ENCODE results near the gene C1orf174.

DNA sequence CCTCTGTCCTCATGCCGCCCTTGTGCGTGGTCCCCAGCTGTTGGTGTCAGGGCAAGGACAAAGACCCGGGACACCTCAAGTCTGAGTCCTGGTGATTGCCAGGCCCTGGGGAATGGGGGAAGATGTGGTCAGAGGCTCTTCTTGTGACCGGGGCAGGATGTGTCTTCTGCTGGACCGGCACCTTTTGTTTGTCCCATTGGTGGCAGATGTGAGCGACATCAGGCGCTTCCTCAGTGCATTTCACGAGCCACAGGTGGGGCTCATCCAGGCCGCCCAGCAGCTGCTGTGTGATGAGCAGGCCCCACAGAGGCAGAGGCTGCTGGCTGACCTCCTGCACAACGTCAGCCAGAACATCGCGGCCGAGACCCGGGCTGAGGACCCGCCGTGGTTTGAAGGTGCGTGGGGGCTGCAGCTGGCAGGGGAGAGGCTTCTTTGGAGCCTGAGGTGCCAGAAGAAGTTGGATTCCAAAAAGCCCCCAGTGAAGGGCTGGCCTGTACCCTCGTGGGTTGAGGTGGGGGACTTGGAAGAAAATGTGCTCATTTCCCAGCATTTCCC lies 34.4 kb downstream of the C1orf174 start:
- TF ChIP-seq ZNF565 (CRISPR knock-in tag; conservative IDR thresholded peaks at IDR 0.05; ENCODE audit: low read depth) = no peak
- TF ChIP-seq ZFP3 (CRISPR knock-in tag; IDR thresholded peaks at IDR 0.05) = no peak
- TF ChIP-seq ESRRG (CRISPR knock-in tag; IDR thresholded peaks at IDR 0.05) = no peak
- no peak for TF ChIP-seq ZNF70 (CRISPR knock-in tag; IDR thresholded peaks at IDR 0.05)
- TF ChIP-seq RARB (CRISPR knock-in tag; IDR thresholded peaks at IDR 0.05) = no peak
